Uterus (tissue), 4 donors: ENCODE results near the gene MIB2. TPM values are rescaled to one million over a fixed set of nuclear protein-coding genes. Genes with fewer than 3 reads are reported as not detected.

Experiments
- DNase-seq, 2 donors: peaks; one replicate each; pipeline ENCODE4 v3.0.0-alpha.2; 2019 to 2020
- H3K27ac ChIP-seq, 2 donors: fragments of 200-600 bp; sonication (generic); 1 replicate in 1 of 2; 2 replicates in 1 of 2; pipeline ENCODE4 v1.5.1; 2016 to 2018
- H3K27me3 ChIP-seq, 2 donors: fragments of 200-600 bp; sonication (generic); one replicate each; pipeline ENCODE4 v1.5.1; 2018 to 2019; ENCODE audit warnings: control low read depth in 1 of 2
- H3K36me3 ChIP-seq, 2 donors: fragments of 200-600 bp; sonication (generic); one replicate each; pipeline ENCODE4 v1.5.1; 2019; ENCODE audit warnings: control low read depth in 1 of 2
- H3K4me1 ChIP-seq, 2 donors: fragments of 200-600 bp; sonication (generic); one replicate each; pipeline ENCODE4 v1.5.1; 2018 to 2019; ENCODE audit warnings: control low read depth in 1 of 2
- H3K4me3 ChIP-seq, 2 donors: fragments of 200-600 bp; sonication (generic); 1 replicate in 1 of 2; 2 replicates in 1 of 2; pipeline ENCODE4 v1.5.1; 2018 to 2019; ENCODE audit warnings: mild to moderate bottlenecking in 1 of 2
- H3K9me3 ChIP-seq, 2 donors: fragments of 200-600 bp; sonication (generic); one replicate each; pipeline ENCODE4 v1.5.1; 2019; ENCODE audit warnings: control low read depth in 1 of 2
- CTCF ChIP-seq, 4 experiments: fragments of 200-600 bp in 2 of 4; fragments of 450-650 bp in 2 of 4; sonication (generic) in 2 of 4; IDR thresholded peaks; one replicate each; pipeline ENCODE4 v1.5.1; 2016 to 2019; ENCODE audit warnings: antibody characterized with exemption in 4 of 4, mild to moderate bottlenecking in 2 of 4, moderate library complexity in 1 of 4
- POLR2A ChIP-seq, 2 donors: fragments of 450-650 bp; IDR thresholded peaks; one replicate each; pipeline ENCODE4 v1.6.1; 2016; ENCODE audit warnings: antibody characterized with exemption in 2 of 2, mild to moderate bottlenecking in 1 of 2, moderate library complexity in 1 of 2
- intact Hi-C: fragments of 100-400 bp; cut with DNase I; formaldehyde crosslinking; loops from one replicate; pipeline ENCODE4 v1.15.1; 2023; ENCODE audit warnings: low total_unique reads
- total RNA-seq, 4 donors: library from RNA; depleted of rRNA in 3 of 4; stranded (reverse); fragments of >200 nt in 3 of 4; gene quantifications; one replicate each; pipeline versions ENCODE4 v1.1.0 to v1.2.4, GENCODE V29; 2014 to 2023
- donor health status: DM: yes; HTN: yes; CAD: no.

Gene MIB2
- total RNA-seq, 4 donors from 2014 or later: 43.0 to 78.2 (median 57.6) TPM

- no peak for DNase-seq
- Histone ChIP-seq H3K27me3 (peaks cover 0 to 5% of the 10 kb centered on the region in 2 donors), H3K4me3 (no peak overlapping the region), H3K36me3 (no peaks in the 10 kb centered on the region), H3K27ac (no peak overlapping the region), H3K4me1 (peaks cover 0 to under 1% of the 10 kb centered on the region in 2 donors), H3K9me3 (no peaks in the 10 kb centered on the region)
- TF ChIP-seq POLR2A (IDR thresholded peaks at IDR 0.05): no peak
- no peak for TF ChIP-seq CTCF (IDR thresholded peaks at IDR 0.05)
- intact Hi-C loops: no loop called here
Measured at GRCh38 chr1:1604374-1605033, 10.8 kb upstream of the MIB2 start.

DNA sequence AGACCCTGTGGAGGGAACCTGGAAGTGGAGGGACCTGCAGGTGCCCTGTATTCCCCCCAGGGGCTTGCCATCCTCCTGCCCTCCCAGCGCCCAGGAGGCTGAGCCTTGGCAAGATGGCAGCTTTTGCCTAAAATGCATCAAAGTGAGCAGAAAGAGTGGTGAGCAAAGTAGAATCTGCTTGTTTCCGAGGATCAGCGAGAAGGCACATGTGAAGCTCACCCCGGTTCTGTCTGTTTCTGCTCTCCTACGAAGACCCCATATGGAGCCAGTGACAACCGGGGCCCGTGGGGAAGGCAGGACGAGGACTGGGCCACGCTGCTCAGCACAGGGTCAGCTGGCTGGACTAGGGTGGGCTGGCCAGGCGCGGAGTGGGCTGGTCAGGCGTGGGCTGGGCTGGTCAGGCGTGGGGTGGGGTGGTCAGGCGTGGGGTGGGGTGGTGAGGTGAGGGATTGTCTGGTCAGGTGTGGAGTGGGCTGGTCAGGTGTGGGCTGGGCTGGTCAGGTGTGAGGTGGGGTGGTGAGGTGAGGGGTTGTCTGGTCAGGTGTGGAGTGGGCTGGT, 10.2 kb upstream of the MIB2 start:
- Histone ChIP-seq H3K4me1 (no peaks in the 10 kb centered on the region), H3K27ac (no peak overlapping the region), H3K9me3 (no peaks in the 10 kb centered on the region), H3K36me3 (no peaks in the 10 kb centered on the region), H3K27me3 (peaks cover 0 to 4% of the 10 kb centered on the region in 2 donors), H3K4me3 (no peak overlapping the region)
- TF ChIP-seq CTCF (IDR thresholded peaks at IDR 0.05): no peak
- no peak for TF ChIP-seq POLR2A (IDR thresholded peaks at IDR 0.05)
- no peak for DNase-seq
- intact Hi-C loops: no loop called here

DNA sequence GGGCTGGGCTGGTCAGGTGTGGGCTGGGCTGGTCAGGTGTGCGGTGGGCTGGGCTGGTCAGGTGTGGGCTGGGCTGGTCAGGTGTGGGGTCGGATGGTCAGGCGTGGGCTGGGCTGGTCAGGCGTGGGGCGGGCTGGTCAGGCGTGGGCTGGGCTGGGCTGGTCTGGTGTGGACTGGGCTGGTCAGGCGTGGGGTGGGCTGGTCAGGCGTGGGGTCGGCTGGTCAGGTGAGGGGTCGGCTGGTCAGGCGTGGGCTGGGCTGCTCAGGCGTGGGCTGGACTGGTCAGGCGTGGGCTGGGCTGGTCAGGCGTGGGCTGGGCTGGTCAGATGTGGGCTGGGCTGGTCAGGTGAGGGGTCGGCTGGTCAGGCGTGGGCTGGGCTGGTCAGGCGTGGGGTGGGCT, 9.6 kb upstream of the MIB2 start:
- no peaks in the 10 kb centered on the region for H3K27me3 ChIP-seq
- no peak overlapping the region for H3K4me3 ChIP-seq
- no peaks in the 10 kb centered on the region for H3K36me3 ChIP-seq
- intact Hi-C loops: no loop called here
- H3K4me1 ChIP-seq: no peaks in the 10 kb centered on the region
- no peak for TF ChIP-seq CTCF (IDR thresholded peaks at IDR 0.05)
- TF ChIP-seq POLR2A (IDR thresholded peaks at IDR 0.05): no peak
- DNase-seq: no peak
- no peak overlapping the region for H3K27ac ChIP-seq
- no peaks in the 10 kb centered on the region for H3K9me3 ChIP-seq

DNA sequence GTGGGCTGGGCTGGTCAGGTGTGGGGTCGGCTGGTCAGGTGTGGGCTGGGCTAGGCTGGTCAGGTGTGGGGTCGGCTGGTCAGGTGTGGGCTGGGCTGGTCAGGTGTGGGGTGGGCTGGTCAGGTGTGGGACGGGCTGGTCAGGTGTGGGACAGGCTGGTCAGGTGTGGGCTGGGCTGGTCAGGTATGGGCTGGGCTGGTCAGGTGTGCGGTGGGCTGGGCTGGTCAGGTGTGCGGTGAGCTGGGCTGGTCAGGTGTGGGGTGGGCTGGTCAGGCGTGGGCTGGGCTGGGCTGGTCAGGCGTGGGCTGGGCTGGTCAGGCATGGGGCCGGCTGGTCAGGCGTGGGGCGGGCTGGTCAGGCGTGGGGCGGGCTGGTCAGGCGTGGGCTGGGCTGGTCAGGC, 9.1 kb upstream of the MIB2 start:
- no peaks in the 10 kb centered on the region for H3K9me3 ChIP-seq
- intact Hi-C loops: no loop called here
- no peaks in the 10 kb centered on the region for H3K27me3 ChIP-seq
- TF ChIP-seq CTCF (IDR thresholded peaks at IDR 0.05) (no peak), POLR2A (IDR thresholded peaks at IDR 0.05) (no peak)
- no peak overlapping the region for H3K4me3 ChIP-seq
- no peaks in the 10 kb centered on the region for H3K4me1 ChIP-seq
- no peak for DNase-seq
- no peaks in the 10 kb centered on the region for H3K36me3 ChIP-seq
- H3K27ac ChIP-seq: no peak overlapping the region

GRCh38 chr1:1609822-1610485, 5.3 kb upstream of the MIB2 start:
- no peaks in the 10 kb centered on the region for H3K27me3 ChIP-seq
- H3K4me1 ChIP-seq: peaks cover 0 to 7% of the 10 kb centered on the region in 2 donors
- DNase-seq: no peak
- H3K4me3 ChIP-seq: no peak overlapping the region
- H3K36me3 ChIP-seq: no peaks in the 10 kb centered on the region
- intact Hi-C loops: no loop called here
- H3K9me3 ChIP-seq: no peaks in the 10 kb centered on the region
- no peak overlapping the region for H3K27ac ChIP-seq
- no peak for TF ChIP-seq POLR2A (IDR thresholded peaks at IDR 0.05)
- TF ChIP-seq CTCF (IDR thresholded peaks at IDR 0.05): no peak
